ENCODE results near the gene OVCA2.

OVCA2 gene

DNA sequence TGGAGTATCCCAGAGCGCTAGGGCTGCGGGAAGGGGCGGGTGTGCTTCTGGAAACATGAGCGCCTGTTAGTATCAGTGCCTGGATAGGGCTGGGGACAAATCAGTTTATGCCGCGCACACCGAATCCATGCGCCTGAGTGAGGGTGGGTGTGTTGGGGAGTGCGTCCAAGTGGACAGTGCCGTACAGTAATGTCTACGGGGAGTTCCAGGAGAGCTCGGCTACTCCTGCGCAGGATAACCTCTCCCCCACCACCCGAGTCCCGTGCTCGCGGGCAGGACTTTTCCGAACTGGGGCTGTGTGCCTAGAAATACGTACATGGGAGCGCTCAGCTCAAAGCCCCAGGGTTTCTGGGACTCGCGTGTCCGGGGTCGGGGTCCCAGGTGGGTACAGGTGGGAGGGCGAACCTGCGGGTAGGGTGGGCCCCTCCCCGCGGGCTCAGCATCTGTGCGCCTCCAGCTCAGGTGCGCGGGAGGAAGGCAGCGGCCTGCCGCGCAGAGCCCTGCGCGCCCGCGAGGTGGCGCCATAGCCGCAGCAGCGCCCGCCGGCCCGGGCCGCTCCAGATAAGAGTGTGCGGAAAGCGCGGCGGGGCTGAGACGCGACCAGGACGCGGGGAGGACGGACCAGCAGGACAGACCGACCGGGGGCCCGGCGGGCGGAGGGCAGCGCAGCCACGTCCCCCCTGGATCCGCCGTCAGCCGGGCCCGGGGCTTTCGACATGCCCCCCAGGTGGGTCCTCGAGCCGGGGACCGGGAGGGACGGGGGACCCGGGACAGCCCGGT lies 12.9 kb downstream of the OVCA2 start, which contains the start of gene HIC1:
Gene HIC1 (plus strand): TSS at position 592 of the 780 bp plus-strand sequence. CDS start 1,588 bp downstream, outside the sequence.
- DNase-seq, result peak; percentile 80

DNA sequence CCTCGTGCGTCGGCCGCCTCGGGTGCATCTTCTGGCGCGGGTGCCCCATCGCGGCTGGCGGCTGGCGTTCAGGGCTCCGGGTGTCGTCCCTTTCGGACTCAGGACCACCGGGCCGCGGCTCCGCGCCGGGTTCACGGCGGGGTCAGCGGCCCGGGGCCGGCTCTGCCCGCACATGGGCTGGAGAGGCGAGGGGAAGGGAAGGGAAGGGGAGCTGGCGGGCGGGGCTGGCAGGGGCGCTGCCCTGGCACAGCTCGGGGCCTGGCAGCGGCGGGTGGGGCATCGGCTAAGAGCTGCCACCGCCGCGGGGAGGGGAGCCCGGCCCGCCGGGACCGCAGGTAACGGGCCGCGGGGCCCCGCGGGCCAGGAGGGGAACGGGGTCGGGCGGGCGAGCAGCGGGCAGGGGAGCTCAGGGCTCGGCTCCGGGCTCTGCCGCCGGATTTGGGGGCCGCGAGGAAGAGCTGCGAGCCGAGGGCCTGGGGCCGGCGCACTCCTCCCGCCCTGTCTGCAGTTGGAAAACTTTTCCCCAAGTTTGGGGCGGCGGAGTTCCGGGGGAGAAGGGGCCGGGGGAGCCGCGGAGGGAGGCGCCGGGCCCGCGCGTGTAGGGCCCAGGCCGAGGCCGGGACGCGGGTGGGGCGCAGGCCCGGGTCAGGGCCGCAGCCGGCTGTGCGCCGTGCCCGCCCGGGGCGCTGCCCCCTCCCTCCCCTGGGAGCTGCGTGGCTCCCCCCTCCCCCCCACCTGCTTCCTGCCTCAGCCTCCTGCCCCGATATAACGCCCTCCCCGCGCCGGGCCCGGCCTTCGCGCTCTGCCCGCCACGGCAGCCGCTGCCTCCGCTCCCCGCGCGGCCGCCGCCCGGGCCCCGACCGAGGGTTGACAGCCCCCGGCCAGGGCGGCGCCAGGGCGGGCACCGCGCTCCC lies 13.7 kb downstream of the OVCA2 start:
- DNase-seq, result peak; percentile 56

DNA sequence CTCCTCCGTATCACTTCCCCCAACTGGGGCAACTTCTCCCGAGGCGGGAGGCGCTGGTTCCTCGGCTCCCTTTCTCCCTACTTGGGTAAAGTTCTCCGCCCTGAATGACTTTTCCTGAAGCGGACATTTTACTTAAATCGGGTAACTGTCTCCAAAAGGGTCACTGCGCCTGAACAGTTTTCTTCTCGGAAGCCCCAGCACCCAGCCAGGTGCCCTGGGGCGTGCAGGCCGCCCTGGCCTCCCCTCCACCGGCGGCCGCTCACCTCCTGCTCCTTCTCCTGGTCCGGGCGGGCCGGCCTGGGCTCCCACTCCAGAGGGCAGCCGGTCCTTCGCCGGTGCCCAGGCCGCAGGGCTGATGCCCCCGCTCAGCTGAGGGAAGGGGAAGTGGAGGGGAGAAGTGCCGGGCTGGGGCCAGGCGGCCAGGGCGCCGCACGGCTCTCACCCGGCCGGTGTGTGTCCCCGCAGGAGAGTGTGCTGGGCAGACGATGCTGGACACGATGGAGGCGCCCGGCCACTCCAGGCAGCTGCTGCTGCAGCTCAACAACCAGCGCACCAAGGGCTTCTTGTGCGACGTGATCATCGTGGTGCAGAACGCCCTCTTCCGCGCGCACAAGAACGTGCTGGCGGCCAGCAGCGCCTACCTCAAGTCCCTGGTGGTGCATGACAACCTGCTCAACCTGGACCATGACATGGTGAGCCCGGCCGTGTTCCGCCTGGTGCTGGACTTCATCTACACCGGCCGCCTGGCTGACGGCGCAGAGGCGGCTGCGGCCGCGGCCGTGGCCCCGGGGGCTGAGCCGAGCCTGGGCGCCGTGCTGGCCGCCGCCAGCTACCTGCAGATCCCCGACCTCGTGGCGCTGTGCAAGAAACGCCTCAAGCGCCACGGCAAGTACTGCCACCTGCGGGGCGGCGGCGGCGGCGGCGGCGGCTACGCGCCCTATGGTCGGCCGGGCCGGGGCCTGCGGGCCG lies 14.7 kb downstream of the OVCA2 start:
- peak; percentile 67 for DNase-seq

DNA sequence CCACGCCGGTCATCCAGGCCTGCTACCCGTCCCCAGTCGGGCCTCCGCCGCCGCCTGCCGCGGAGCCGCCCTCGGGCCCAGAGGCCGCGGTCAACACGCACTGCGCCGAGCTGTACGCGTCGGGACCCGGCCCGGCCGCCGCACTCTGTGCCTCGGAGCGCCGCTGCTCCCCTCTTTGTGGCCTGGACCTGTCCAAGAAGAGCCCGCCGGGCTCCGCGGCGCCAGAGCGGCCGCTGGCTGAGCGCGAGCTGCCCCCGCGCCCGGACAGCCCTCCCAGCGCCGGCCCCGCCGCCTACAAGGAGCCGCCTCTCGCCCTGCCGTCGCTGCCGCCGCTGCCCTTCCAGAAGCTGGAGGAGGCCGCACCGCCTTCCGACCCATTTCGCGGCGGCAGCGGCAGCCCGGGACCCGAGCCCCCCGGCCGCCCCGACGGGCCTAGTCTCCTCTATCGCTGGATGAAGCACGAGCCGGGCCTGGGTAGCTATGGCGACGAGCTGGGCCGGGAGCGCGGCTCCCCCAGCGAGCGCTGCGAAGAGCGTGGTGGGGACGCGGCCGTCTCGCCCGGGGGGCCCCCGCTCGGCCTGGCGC lies 15.4 kb downstream of the OVCA2 start:
- peak; percentile 48 for DNase-seq

DNA sequence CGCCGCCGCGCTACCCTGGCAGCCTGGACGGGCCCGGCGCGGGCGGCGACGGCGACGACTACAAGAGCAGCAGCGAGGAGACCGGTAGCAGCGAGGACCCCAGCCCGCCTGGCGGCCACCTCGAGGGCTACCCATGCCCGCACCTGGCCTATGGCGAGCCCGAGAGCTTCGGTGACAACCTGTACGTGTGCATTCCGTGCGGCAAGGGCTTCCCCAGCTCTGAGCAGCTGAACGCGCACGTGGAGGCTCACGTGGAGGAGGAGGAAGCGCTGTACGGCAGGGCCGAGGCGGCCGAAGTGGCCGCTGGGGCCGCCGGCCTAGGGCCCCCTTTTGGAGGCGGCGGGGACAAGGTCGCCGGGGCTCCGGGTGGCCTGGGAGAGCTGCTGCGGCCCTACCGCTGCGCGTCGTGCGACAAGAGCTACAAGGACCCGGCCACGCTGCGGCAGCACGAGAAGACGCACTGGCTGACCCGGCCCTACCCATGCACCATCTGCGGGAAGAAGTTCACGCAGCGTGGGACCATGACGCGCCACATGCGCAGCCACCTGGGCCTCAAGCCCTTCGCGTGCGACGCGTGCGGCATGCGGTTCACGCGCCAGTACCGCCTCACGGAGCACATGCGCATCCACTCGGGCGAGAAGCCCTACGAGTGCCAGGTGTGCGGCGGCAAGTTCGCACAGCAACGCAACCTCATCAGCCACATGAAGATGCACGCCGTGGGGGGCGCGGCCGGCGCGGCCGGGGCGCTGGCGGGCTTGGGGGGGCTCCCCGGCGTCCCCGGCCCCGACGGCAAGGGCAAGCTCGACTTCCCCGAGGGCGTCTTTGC lies 16.2 kb downstream of the OVCA2 start:
- peak; percentile 49 for DNase-seq

DNA sequence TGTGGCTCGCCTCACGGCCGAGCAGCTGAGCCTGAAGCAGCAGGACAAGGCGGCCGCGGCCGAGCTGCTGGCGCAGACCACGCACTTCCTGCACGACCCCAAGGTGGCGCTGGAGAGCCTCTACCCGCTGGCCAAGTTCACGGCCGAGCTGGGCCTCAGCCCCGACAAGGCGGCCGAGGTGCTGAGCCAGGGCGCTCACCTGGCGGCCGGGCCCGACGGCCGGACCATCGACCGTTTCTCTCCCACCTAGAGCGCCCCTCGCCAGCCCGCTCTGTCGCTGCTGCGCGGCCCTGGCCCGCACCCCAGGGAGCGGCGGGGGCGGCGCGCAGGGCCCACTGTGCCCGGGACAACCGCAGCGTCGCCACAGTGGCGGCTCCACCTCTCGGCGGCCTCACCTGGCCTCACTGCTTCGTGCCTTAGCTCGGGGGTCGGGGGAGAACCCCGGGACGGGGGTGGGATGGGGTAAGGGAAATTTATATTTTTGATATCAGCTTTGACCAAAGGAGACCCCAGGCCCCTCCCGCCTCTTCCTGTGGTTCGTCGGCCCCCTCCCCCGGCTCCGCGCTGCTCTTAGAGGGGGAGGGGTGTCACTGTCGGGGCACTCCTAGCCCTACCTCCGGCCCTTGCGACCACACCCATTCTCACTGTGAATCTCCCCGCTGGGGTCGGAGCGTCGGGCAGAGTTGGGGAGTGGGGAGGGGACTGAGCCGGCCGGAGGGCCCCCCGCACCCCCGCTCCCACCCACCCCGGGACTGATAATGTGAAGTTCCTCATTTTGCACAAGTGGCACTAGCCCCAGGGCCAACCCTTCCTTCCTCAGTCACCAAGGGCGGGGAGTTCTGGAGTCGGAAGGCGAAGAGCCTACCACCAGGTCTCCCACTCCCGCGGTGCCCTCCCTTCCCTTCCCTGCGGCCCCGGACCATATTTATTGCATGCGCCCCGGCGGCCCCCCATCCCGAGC lies 17.0 kb downstream of the OVCA2 start:
- DNase-seq, result peak; percentile 80

DNA sequence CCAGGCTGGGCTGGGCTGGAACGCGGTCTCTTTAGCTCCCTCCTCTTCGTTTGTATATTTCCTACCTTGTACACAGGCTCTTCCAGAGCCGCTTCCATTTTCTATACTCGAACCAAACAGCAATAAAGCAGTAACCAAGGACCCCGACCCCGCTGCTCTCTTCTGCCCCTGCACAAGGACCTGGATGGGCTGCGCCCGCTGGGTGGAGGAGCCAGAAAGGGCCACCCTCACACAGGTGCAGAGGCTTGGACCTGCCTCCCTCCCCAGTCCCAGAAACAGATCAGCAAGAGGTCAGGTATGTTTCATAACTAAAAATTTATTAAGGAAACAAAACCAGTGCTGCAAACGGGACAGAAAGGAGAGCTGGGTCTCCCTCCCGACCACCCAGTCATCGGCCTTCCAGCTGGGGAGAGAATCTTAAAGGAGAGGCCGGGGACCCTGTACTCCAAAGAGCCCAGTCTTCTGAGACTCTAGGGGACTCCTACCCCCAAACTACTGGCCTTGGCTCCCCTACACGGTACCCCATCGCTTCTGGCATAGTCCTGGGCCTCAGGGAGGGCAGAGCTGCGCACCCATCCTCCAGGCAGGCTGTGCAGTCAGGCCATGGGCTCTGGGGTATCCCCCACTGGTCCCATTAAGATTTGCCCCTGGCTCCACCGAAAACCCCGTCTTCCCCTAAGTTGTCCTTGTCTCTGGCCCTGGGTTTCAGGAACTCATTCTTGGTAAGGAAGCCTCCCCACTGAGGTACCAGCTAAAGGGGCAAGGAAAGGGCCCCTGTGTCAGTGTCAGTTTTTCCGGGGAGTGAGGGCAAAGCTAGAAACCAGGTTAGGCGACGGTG lies 17.9 kb downstream of the OVCA2 start:
- DNase-seq, result no peak

DNA sequence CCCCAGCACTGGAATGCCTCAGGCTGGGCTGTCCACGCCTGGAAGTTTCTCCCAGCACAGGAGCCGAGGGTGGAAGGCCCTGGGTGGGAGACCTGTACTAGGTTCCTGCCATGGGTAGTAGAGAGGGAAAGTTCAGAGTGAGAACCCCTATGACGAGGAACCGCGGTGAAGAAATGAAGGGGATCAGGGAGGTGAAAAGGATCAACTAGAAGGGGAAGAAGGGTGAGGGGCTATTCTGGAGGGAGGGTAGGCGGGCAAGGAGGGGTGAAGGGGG lies 18.5 kb downstream of the OVCA2 start:
- DNase-seq, result no peak

DNA sequence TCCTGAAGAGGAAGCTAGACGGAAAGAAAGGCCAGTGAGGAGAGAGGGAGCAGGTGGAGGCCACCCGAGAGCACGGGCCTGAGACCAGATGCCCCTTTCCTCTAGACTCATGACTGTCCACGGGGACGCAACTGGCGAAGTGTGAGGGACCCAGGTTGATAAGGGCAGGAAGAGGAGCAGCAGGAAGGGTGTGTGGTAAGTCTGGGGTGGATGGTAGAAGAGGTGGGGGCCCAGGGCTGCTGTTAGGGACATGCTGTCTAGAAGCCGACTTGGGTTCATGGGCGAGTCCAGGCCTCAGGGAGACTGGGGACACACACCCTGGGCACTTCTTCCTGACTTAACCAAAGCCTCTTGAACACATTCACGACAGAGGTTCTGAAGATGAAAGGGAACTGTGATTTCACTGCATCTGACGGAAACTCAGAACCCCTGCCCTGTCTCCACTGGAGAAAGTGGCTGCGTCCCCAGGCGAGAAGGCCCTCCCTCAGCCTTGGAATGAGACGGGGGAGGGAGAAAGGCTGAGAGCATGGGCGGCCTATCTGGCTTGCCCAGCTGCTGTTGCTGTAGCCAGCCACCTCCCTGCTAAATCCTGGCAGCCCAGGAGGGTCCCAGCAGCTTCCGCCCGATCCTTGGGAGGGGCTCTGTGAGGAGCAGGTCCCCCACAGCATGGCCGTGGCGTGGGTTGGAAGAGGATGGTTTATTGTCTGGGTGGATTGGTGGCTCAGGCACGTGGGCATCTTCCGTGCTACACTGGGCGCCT lies 19.0 kb downstream of the OVCA2 start:
- no peak for DNase-seq

DNA sequence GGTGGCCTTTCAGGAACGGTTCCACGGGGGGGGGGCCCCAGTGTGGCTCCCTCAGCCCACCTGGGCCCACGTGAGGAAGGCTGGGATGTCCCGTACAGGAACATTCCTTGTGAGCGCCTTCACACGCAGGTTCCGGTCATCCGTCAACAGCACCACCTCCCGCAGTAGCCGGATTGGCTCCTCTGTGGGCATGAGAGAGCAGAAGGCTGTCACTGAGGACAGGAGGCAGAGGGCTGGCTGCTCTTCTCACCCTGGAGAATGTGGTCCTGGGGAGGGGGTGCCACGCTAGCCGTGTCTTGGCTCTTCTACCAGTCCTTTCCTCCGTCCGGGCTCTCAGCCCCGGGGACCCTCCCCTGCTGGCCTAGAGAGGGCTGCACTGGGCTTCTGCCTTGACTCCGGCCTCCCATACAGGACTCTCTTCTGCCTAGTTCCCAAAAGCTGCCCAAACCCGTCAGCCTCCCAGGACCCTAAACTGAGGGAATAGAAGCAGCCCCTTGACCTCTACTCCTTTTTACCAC lies 19.7 kb downstream of the OVCA2 start:
- no peak for DNase-seq

DNA sequence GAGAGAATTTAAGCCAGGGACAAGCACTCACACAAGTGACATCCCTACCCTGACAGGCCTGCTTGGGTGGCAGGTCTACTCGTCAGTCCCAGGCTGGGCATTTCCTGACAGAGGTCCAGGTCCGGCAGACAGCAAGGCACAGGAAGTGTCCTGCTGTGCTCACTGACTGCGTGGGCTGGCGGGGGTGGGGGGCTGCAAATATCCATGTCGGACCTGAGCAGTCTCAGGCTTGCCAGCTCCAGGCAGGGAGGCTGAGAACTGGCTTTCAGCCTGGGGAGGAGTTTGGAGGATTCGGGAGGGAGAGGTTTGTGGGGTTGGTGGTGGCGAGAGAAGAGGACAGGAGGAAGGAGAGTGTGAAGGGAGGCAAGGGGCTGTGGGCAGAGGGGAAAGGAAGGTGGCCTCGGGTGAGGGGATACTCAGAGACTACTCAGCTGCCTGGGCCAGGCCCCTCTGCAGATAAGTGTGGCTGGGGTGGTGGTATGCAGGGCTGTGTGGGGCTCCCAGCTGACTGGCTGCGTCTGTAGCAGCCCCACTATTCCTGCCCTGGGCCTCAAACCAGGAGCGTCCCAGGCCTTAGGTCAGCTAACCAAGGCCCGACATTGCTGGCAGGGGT lies 20.9 kb downstream of the OVCA2 start:
- peak; percentile 72 for DNase-seq

DNA sequence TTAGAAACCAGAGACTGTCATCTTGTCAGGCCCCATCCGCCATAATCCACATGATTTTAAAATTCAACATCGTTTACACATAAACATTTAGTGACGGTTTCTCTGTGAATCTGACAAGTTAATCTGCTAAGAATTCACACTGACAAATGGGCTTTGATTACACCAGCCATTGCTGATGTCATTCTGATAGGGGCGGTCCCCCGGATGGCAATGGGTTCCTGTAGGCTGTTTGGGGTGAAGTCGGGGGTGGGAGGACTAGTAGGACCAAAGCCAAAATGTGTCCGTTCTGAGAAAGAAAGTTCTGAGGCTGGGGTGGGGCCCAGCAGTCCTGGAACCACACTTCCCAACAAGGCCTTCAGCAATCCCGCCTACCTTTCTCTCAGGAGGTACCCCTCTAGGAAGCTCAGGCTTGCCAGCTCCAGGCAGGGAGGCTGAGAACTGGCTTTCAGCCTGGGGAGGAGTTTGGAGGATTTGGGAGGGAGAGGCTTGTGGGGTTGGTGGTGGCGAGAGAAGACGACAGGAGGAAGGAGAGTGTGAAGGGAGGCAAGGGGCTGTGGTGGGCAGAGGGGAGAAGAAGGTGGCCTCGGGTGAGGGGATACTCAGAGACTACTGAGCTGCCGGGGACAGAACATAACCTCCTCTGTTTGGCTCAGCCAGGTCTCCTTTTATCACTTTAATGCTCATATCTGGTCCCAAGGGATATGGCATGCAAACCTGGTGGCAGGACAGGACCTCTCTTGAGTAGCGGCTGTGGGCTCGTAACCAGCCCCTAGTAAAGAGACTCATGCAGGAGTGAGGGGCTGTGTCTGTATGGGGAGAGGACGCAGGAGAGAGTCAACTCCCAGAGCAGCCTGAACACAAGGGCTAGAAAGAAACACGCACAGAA lies 21.7 kb downstream of the OVCA2 start:
- peak; percentile 87 for DNase-seq

DNA sequence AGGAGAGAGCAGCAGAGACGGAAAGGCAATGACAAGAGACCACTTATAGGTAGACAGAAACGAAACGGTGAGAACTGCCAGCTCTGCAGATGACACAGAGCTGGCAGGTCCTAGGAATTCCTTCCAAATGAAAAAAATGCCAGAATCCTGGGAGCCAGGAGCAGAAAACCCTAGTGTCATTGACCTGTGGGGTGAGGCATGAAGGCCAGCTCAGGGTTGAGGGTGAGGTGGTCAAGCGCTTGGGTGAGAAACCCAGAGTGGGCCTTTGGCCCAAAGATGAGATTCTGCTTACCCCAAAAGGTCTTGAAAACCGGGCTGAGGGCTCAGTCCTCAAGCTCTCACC lies 22.3 kb downstream of the OVCA2 start:
- no peak for DNase-seq

DNA sequence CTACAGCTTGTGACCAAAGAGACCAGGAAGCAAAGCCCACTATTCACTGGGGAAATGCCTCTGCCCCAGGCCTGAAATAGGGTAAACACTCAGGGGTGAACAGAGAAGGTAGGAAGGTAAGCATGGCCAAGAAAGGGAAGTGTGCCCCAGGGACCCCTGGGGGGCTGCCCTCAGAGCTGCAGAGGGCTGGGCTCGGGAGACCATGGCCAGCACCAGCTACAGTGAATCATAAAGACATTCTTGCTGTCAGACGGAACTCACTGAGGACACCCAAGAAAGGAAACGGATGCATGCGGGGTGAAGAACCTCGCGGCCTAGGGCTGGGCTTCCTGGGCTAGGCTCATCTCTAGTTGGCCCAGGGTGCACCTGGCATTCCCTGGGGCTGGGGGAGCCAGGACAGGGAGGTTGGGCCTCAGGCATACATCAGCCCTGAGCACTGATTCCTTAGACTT lies 22.7 kb downstream of the OVCA2 start:
- no peak for DNase-seq

DNA sequence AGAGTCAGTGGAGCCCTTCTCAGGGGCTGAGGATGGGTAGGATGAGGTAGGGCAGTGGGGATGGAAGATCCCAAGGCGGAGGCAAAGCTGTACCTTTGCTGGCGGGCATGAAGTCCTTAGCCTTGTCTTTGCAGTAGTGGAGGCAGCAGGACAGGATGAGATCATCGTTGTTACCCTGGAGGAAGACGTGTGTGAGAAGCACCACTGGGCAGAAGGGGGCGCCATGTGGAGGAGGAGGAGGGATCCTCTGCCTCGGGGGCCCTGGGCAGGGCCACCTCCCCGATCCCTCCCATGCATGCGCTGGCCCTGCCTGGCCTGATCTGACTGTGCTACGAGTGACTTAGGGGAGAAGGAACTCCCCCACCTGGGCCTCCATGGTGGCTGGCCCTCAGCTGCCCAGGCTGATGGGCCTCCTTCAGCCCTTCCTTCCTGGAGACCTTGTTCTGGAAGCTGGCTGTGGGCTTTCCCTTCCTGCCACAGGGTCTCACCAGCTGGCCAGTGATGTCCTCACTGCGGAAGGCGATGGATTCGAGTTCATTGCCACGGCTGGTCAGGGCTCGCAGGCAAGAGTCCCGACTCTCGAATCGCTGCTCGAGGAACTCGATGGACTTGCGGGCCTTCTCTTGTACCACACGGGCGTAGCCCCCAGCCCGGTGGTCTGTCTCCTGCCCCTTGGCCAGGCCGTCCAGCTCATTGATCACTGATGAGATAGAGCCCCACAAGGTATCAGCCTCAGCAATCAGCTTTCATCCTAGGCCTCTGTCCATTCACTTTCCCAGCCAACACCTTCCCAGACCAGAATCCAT lies 23.4 kb downstream of the OVCA2 start:
- DNase-seq, result peak; percentile 74

DNA sequence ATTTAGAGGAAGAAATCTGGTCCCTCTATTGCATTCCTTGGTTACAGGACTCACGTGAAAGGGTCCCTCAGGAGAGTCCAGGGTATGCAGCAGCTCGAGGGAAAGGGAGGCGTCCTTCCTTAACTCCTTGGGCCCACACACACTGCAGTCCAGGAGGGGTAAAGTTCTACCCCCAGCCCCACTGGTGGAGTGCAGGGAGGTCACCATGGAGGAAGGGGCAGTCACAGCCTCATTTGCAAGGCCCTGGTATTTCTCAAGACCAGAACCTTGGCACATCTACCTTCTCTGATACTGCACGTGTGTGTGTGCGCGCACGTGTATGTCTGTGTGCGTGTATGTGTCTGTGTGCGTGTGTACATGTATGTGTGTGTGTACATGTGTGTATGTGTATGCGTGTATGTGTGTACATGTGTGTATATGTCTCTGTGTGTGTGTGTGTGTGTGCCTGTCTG lies 24.2 kb downstream of the OVCA2 start:
- no peak for DNase-seq
